Fibroblast of pulmonary artery (primary cell): Measurements from ENCODE around the gene RIGI.
"Not testable (repeated sequence)": the region's sequence is repeated elsewhere in the genome, so short reads cannot be mapped to it uniquely, and the experiment has no call there.

Experiments used
- DNase-seq: peaks from one replicate; pipeline ENCODE4 v3.0.0-alpha.2; 2010; ENCODE audit warnings: low read depth
- H3K4me3 ChIP-seq: replicated peaks from 2 replicates; pipeline ENCODE4 v1.5.1; 2011; ENCODE audit warnings: low read depth, mild to moderate bottlenecking, control low read depth, low read length, moderate library complexity
- CTCF ChIP-seq: IDR thresholded peaks from 2 replicates; pipeline ENCODE4 v1.5.1; 2011; ENCODE audit warnings: mild to moderate bottlenecking, control low read depth, low read length, inconsistent platforms; ENCODE audit errors: missing control alignments

RIGI gene

GRCh38 chr9:32551276-32552051 lies 25.5 kb upstream of the RIGI start:
- no peak for TF ChIP-seq CTCF
- H3K4me3 ChIP-seq = peak overlapping the region; percentile 87
- DNase-seq = peak; percentile 51

GRCh38 chr9:32550562-32551275 lies 24.7 kb upstream of the RIGI start:
- peak overlapping the region; percentile 87 for H3K4me3 ChIP-seq
- TF ChIP-seq CTCF = no peak
- peak; percentile 94 for DNase-seq

- DNase-seq = peak; percentile 45
- TF ChIP-seq CTCF = peak; percentile 32
Observed at GRCh38 chr9:32550150-32550561, 24.2 kb upstream of the RIGI start.

GRCh38 chr9:32548213-32548612 lies 22.2 kb upstream of the RIGI start:
- not testable (repeated sequence) for DNase-seq, H3K4me3 ChIP-seq

More at GRCh38 chr9:32550150-32550561, 24.2 kb upstream of the RIGI start:
- peak overlapping the region; percentile 87 for H3K4me3 ChIP-seq

- DNase-seq = no peak
- no peak for TF ChIP-seq CTCF
- no peak overlapping the region for H3K4me3 ChIP-seq
Observed at GRCh38 chr9:32545884-32546283, 19.9 kb upstream of the RIGI start.

- TF ChIP-seq CTCF = no peak
- no peak for DNase-seq
Observed at GRCh38 chr9:32543047-32543446, 17.1 kb upstream of the RIGI start.

GRCh38 chr9:32533816-32534215 lies 7.8 kb upstream of the RIGI start:
- no peak for TF ChIP-seq CTCF
- no peak for DNase-seq
- no peak overlapping the region for H3K4me3 ChIP-seq

More at GRCh38 chr9:32543047-32543446, 17.1 kb upstream of the RIGI start:
- H3K4me3 ChIP-seq = no peak overlapping the region
